CD4-positive, alpha-beta T cell treated with Interleukin-2 at 100 ng/mL for 4 hours (primary cell): ENCODE measurements around the gene TIMM22.
"Not testable (repeated sequence)": the region's sequence is repeated elsewhere in the genome, so short reads cannot be mapped to it uniquely, and the experiment has no call there.

Experiments used
- DNase-seq: peaks from one replicate; pipeline ENCODE4 v3.0.0-alpha.2; 2020; ENCODE audit warnings: low spot score

The TIMM22 gene

DNA sequence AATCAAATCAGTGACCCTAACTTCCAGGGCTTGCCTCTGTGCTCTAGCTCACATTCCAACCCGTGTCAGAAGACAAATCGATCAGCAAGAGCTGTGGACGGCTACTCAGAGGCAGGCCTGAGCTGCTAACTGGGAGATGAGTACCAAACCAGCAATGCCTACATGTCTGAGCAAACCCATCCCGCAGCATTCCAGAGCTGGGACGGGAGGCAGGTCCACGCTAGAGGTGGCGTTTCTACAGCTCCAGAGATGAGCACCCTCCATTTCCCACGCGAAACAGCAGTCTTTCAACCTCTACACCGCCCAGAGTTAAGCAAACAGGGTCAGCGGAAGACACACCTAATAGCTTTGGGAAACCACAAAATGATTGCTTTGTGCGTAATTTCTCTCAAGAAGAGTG is 23.9 kb upstream of the TIMM22 start:
- DNase-seq = no peak

DNA sequence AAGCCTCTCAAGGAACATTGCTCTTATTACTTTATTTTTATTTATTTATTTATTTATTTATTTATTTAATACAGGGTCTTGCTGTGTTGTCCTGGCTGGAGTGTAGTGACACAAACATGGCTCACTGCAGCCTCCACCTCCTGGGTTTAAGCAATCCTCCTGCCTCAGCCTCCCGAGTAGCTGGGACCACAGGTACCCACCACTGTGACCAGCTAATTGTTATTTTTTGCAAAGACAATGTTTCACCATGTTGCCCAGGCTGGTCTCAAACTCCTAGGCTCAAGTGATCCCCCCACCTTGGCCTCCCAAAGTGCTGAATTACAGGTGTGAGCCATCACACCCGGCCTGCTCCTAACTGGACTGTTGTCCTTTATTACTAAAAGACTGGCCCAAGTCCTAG is 22.2 kb upstream of the TIMM22 start:
- not testable (repeated sequence) for DNase-seq

GRCh38 chr17:975371-975915 is 21.5 kb upstream of the TIMM22 start:
- no peak for DNase-seq

DNA sequence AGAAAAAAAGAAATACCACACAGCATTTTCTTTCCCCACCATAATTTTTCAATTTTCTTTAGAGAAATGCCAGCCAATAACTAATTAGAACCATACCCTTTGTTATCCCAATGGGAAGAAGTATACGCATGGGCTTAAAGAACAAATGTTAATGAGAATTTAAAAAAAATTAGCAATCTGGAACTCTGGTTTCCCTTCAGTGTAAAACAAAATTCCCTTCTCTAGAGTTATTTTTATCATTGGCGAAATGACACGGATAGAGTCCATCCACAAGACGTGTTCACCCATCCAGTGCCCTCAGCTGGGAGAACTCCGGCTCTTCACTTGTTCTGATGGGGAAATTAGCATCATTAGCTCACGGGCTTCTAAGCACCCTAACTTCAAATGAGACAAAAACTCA is 20.6 kb upstream of the TIMM22 start:
- no peak for DNase-seq

DNA sequence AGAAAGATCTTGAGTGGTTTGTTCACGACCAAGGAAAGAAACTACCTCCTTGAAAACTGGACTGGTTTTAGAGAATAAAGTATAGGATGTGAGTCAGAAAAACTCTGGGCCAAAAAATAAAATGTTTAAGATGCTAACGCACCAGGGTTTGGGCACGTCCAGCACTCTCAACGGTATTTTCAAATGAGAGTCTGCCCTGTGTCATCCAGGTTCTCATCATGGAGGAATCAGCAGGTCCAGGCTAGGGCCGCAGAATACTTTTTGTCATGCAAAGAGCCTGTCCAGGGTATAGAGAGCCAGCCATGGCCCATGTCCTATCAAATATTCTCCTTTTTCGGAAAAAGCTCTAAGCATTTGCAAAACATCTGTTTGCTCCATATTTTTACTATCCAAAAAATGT is 19.8 kb upstream of the TIMM22 start:
- no peak for DNase-seq

DNA sequence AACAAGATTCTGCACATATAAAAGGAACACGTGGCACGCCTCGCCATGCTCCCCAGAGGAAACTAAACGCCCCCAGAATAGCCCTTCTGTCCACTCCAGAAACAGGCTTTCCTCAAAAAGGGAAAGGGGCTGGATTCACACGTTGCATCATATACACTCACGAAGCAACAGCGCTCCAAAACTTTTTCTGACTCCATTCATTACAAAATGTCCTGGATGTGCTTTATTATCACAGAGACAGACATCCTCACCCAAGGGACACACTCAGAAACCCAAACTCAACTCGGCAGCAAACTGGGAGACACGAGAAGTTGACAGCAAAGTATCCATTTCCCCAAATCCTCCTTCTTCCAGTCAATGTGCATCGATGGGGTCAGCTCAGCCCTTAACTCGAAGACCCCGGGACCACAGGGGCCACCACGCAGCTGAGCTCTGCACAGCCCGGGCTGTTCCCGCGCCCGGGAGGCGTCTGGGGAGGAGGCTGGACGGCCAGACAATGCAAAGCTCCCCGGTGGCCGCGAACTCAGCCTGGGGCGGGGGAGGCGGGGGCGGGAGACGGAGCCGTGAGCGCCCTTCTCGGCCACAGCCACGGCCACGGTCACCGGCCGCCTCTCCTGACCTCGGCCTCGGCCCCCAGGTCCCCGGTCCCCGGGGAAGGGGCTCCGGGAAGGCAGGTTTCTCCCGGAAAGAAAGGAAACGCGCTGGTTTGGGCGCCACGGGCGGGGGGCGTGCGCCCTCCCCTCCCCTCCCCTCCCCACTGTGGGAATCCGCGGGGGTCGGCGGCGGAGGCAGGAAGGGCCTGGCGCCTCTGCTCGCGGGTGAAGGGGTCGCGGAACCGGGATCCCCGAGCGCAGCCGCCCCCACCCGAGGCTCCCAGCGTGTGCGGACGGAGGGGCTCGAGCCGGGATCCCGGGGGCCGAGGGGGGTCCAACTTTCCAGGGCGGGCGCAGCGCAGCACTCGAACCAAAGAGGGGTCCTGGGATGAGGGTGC is 18.5 kb upstream of the TIMM22 start:
- DNase-seq = no peak

DNA sequence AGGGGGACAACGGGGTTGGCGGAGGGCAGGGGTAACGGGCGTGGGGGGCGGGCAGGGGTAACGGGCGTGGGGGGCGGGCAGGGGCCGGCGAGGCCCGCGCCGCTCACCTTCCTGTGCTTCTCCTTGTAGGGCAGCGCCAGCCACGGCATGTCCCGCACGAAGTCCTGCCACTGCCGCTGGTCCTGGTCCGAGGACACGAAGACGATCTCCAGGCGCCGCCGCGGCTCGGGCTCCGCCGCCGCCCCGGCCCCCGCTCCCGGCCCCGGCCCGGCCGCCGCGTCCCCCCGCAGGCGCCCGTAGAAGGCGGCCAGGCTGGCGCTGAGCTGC is 17.8 kb upstream of the TIMM22 start:
- DNase-seq = no peak

DNA sequence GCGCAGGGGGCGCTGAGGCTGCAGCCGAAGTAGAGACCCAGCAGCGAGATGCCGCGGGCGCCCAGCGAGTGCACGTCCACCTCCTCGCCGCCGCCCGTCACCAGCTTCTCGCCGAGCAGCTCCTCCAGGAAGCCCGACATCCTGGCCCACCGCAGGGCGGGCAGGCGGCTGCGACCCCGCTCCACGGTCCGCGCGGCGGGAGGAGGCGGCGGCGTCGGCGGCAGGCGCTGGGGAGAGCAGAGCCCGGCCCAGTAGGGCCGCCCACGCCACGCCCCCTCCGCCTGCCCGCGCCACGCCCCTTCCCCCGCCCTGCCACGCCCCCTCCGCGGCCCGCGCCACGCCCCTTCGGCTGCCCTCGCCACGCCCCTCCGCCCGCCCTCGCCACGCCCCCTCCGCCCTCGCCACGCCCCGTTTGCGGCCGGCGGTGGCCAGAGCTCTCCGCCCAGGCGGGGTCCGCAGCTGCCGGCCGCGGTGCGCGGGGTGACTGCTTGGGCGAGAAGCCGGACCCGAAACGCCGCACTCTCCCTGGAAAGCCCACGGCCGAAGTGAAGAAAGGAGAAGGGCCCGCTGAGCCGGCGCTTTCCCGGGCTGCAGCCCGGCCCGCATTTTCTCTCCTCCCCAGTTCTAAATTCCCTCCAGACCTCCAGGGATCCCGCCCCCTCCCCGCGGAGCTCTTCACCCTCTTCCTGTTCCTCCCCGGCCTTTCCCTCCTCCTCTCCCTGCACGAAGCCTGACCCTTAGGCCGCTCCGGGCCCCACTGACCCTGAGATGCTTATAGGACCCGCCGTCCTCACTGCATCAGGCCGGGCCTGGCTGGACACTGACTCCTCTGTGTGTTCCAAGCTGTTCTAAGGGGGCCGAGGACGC is 17.2 kb upstream of the TIMM22 start, which contains the start of gene NXN:
TSS of gene NXN (minus strand) at position 238 of the 867 bp plus-strand sequence.
- DNase-seq = peak; percentile 81

DNA sequence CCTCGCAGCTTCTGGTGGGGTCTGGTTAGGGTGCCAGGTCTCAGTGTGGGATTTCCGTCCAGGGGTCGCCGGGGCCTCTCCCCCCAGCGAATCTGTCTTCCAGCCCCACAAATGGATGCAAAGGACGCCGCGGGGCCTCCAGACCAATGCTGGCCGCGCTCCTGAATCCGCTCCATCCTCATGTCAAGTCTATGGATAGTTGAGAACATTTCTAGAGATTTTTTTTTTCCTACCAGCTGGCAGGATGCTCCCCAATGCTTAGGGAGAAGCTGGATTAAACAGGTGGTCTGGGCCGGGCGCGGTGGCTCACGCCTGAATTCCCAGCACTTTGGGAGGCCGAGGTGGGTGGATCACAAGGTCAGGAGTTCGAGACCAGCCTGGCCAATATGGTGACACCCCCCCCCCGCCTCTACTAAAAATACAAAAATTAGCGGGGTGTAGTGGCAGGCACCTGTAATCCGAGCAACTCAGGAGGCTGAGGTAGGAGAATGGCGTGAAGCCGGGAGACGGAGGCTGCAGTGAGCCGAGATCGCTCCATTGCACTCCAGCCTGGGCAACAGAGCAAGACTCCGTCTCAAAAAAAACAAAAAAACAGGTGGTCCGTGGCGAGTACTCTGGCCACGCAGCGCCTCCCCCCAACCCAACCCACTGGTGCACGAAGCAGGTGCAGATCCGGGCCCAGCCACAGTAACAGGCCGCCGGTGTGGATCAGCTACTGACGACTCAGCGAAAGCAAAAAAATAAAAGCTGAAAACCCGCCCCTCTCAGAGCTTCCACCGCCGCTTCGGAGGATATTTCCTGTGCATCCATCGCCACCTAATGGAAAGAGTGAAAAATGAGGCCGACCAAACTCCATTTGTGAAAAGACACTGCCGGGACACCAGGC is 16.3 kb upstream of the TIMM22 start:
- DNase-seq = peak; percentile 89

DNA sequence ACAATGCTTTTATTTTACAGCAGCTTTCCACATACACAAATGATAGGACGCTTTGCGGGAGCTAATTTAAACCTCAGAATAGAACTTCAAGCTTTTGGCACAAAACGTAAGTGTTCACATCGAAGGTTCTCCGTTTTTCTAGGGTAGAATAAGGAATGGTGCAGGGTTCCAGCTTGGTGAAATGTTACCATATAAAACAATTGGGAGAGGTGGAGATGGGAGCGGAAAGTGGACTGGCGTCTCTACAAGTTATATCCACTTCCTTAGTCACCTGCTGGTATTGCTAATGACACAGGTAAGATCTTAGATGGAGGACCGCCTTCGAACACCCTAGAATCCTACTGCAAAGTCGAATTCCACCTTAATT is 15.7 kb upstream of the TIMM22 start:
- no peak for DNase-seq

GRCh38 chr17:983921-984320 is 13.0 kb upstream of the TIMM22 start:
- no peak for DNase-seq

- DNase-seq = no peak
These were observed 10.5 kb upstream of the TIMM22 start for GRCh38 chr17:986322-986929.

DNA sequence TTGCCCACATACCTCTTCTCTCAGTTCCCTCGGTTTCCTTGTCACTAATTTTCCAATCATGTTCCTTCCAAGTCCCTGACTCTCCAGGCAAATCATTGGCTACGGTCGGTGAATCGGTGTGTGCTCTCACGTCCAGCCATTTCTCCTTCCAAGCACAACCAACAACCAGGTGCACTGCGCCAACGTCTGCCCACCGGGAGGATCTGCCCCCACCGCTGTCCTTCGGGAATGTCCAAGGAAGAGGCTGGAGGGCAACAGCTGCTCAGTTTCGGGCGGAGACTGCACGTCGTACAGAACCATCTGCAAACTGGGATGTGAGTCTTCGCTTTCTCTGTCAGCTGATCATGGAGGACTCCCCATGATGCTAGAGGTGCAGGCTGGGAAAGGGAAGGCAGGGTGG is 9.0 kb upstream of the TIMM22 start:
- no peak for DNase-seq

- DNase-seq = no peak
These were observed 8.4 kb upstream of the TIMM22 start for GRCh38 chr17:988561-988960.

GRCh38 chr17:992933-993332 is 4.0 kb upstream of the TIMM22 start:
- DNase-seq = no peak

GRCh38 chr17:995324-995723 is 1.6 kb upstream of the TIMM22 start:
- DNase-seq = not testable (repeated sequence)

GRCh38 chr17:998111-998510 is 1.2 kb downstream of the TIMM22 start:
- DNase-seq = no peak

GRCh38 chr17:1000597-1001461 is 3.9 kb downstream of the TIMM22 start:
- no peak for DNase-seq

GRCh38 chr17:1001640-1002411 is 4.9 kb downstream of the TIMM22 start:
- DNase-seq = no peak

GRCh38 chr17:1002412-1002753 is 5.5 kb downstream of the TIMM22 start:
- DNase-seq = no peak
